Smooth muscle cell (in vitro differentiated cells): ENCODE measurements around the gene HS6ST3. TPM values are rescaled to one million over a fixed set of nuclear protein-coding genes. Genes with fewer than 3 reads are reported as not detected.
A peak's percentile ranks its signal among the peaks of the same experiment; 100 is the strongest.

Experiments
- DNase-seq: peaks from one replicate; lab custom pipeline; 2025; ENCODE audit not compliant: unreplicated experiment; lab: John Stamatoyannopoulos, UW
- H2AFZ ChIP-seq: fragments of 200-600 bp; sonication (generic); 2 replicates; pipeline ENCODE4 v1.6.0; 2016; ENCODE audit warnings: antibody characterized with exemption, low read depth, mild to moderate bottlenecking
- H3F3A ChIP-seq: fragments of 200-600 bp; sonication (generic); 2 replicates; pipeline ENCODE4 v1.6.0; 2017; ENCODE audit warnings: antibody characterized with exemption, low read depth
- H3K27ac ChIP-seq: fragments of 200-600 bp; sonication (generic); 2 replicates; pipeline ENCODE4 v1.5.1; 2016; ENCODE audit warnings: low read depth, mild to moderate bottlenecking
- H3K27me3 ChIP-seq: fragments of 200-600 bp; sonication (generic); 2 replicates; pipeline ENCODE4 v1.6.1; 2016; ENCODE audit warnings: low read depth, mild to moderate bottlenecking
- H3K36me3 ChIP-seq: fragments of 200-600 bp; sonication (generic); 2 replicates; pipeline ENCODE4 v1.5.1; 2016; ENCODE audit warnings: low read depth
- H3K4me1 ChIP-seq: fragments of 200-600 bp; sonication (generic); 2 replicates; pipeline ENCODE4 v1.5.1; 2016; ENCODE audit warnings: low read depth
- H3K4me2 ChIP-seq: fragments of 200-600 bp; sonication (generic); 2 replicates; pipeline ENCODE4 v1.6.0; 2016; ENCODE audit warnings: mild to moderate bottlenecking
- H3K4me3 ChIP-seq: fragments of 200-600 bp; sonication (generic); 2 replicates; pipeline ENCODE4 v1.5.1; 2016; ENCODE audit warnings: mild to moderate bottlenecking
- H3K79me2 ChIP-seq: fragments of 200-600 bp; sonication (generic); 2 replicates; pipeline ENCODE4 v1.6.0; 2016; ENCODE audit warnings: low read depth, mild to moderate bottlenecking
- H3K9ac ChIP-seq: fragments of 200-600 bp; sonication (generic); 2 replicates; pipeline ENCODE4 v1.6.0; 2016; ENCODE audit warnings: low read depth
- H3K9me3 ChIP-seq: fragments of 200-600 bp; sonication (generic); replicated peaks from 2 replicates; pipeline ENCODE4 v1.5.1; 2016; ENCODE audit warnings: low read depth
- H4K20me1 ChIP-seq: fragments of 200-600 bp; sonication (generic); 2 replicates; pipeline ENCODE4 v1.6.0; 2016; ENCODE audit warnings: low read depth
- WGBS: methylation state at CpG from one replicate; pipeline ENCODE4 v1.1.7; 2016; ENCODE audit warnings: low lambda C conversion rate; 5-methylcytosine and 5-hydroxymethylcytosine counted together
- polyA plus RNA-seq: library from polyadenylated mRNA; unstranded; fragments of >200 nt; fragmentation: Nextera tagmentation; extraction: Ambion mirVana; gene quantifications from 2 replicates; pipeline ENCODE4 v1.2.1, GENCODE V29; 2016
- total RNA-seq: library from RNA; depleted of rRNA; stranded (reverse); fragments of >200 nt; gene quantifications from 2 replicates; pipeline ENCODE4 v1.2.3, GENCODE V29; 2014
- TF ChIP-seq, protein P1 (sequence below): fragments of 200-600 bp; sonication (generic); IDR thresholded peaks from 2 replicates; pipeline ENCODE4 v1.5.1; 2017; ENCODE audit warnings: borderline replicate concordance, mild to moderate bottlenecking, antibody characterized with exemption; ENCODE audit not compliant: insufficient read depth, poor library complexity, severe bottlenecking

Gene HS6ST3
- total and polyA plus RNA-seq, 2 experiments from 2014 or later, result 0.09 TPM; not detected in 1

DNA sequence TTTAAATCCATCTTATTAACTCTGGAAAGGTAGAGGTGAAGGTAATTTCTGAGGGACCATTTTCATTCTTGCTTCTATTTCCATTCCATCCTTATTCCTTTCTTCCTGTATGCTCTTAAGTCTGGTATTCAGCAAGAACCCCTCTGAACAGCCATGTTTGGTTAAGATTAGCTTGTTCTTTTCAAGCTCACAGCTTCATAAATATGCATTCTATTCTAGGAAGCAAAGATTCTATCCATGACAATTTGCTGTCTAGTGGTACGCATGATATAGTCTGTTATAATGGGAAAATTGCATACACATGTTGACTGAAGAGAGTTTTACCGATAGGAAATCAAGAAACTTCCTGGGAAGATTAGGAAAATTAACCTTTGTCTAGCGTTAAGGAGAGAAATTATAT, 218.7 kb downstream of the HS6ST3 start:
- TF ChIP-seq, protein P1, sequence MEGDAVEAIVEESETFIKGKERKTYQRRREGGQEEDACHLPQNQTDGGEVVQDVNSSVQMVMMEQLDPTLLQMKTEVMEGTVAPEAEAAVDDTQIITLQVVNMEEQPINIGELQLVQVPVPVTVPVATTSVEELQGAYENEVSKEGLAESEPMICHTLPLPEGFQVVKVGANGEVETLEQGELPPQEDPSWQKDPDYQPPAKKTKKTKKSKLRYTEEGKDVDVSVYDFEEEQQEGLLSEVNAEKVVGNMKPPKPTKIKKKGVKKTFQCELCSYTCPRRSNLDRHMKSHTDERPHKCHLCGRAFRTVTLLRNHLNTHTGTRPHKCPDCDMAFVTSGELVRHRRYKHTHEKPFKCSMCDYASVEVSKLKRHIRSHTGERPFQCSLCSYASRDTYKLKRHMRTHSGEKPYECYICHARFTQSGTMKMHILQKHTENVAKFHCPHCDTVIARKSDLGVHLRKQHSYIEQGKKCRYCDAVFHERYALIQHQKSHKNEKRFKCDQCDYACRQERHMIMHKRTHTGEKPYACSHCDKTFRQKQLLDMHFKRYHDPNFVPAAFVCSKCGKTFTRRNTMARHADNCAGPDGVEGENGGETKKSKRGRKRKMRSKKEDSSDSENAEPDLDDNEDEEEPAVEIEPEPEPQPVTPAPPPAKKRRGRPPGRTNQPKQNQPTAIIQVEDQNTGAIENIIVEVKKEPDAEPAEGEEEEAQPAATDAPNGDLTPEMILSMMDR, result no peak
- H3K36me3 ChIP-seq, result no peaks in the 10 kb centered on the region
- H3F3A ChIP-seq, result no peaks in the 10 kb centered on the region
- H3K79me2 ChIP-seq, result no peaks in the 10 kb centered on the region
- H4K20me1 ChIP-seq, result no peaks in the 10 kb centered on the region
- no peaks in the 10 kb centered on the region for H3K9me3 ChIP-seq
- no peak overlapping the region for H3K27ac ChIP-seq
- 93% methylated on average over 3 of the region's 3 CpGs for WGBS
- DNase-seq, result no peak
- H3K4me3 ChIP-seq, result no peak overlapping the region
- H3K9ac ChIP-seq, result no peak overlapping the region
- no peak overlapping the region for H2AFZ ChIP-seq
- no peak overlapping the region for H3K4me2 ChIP-seq
- H3K27me3 ChIP-seq, result no peaks in the 10 kb centered on the region
- no peaks in the 10 kb centered on the region for H3K4me1 ChIP-seq

DNA sequence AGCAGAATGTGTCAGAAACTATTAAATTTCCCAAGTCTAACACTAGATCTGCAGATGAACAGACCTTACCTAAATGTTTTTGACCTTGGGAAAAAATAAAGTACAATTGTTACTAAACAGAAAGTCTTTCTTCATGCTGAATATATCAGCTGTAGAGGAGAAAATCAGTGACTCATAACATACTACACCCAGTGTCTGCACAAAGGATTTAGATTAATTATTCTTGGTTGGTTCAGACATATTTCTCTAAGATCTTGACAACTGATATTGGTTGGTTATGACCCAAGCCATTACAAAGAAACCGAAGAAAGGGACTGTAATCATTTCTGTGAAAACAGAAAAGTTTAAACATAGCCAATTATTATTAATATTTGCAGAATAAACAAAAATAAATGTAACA, 225.1 kb downstream of the HS6ST3 start:
- no peak overlapping the region for H3K9ac ChIP-seq
- TF ChIP-seq, protein P1, result no peak
- peak overlapping the region; percentile 66 for H3K4me2 ChIP-seq
- no peak for DNase-seq
- H3F3A ChIP-seq, result no peaks in the 10 kb centered on the region
- H2AFZ ChIP-seq, result no peak overlapping the region
- H3K4me1 ChIP-seq, result peaks cover 4% of the 10 kb centered on the region
- no peaks in the 10 kb centered on the region for H3K27me3 ChIP-seq
- 30% methylated on average over 1 of the region's 1 CpG for WGBS
- no peak overlapping the region for H3K4me3 ChIP-seq
- no peaks in the 10 kb centered on the region for H3K36me3 ChIP-seq
- H3K9me3 ChIP-seq, result no peaks in the 10 kb centered on the region
- peak overlapping the region; percentile 45 for H3K27ac ChIP-seq
- no peaks in the 10 kb centered on the region for H4K20me1 ChIP-seq
- no peaks in the 10 kb centered on the region for H3K79me2 ChIP-seq

DNA sequence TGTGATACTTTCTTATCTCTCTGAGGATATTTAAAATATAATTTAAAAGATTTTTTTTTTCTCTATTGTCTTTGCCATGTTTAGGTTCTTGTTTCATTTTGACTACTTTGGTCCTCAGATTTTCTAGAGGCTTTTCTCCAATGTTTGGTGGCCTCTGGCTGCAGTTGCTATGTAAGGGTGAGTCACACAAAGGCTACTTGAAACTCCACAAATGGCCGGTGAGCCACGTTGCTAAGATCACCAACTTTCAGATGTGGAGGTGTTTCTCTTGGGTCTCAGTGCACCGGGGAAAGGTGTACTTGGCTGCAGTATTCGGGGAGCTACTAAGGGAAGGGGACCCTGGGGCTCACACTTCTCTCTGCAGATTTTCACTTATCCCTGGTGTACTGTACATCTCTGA, 248.1 kb downstream of the HS6ST3 start:
- no peak for DNase-seq
- H3K36me3 ChIP-seq, result no peaks in the 10 kb centered on the region
- 89% methylated on average over 4 of the region's 4 CpGs for WGBS
- H3F3A ChIP-seq, result no peaks in the 10 kb centered on the region
- no peak overlapping the region for H3K27ac ChIP-seq
- no peak overlapping the region for H3K4me3 ChIP-seq
- no peaks in the 10 kb centered on the region for H3K79me2 ChIP-seq
- no peaks in the 10 kb centered on the region for H4K20me1 ChIP-seq
- H3K9ac ChIP-seq, result no peak overlapping the region
- H3K4me2 ChIP-seq, result no peak overlapping the region
- H3K27me3 ChIP-seq, result no peaks in the 10 kb centered on the region
- H2AFZ ChIP-seq, result no peak overlapping the region
- H3K9me3 ChIP-seq, result no peaks in the 10 kb centered on the region
- no peaks in the 10 kb centered on the region for H3K4me1 ChIP-seq
- TF ChIP-seq, protein P1, result no peak

DNA sequence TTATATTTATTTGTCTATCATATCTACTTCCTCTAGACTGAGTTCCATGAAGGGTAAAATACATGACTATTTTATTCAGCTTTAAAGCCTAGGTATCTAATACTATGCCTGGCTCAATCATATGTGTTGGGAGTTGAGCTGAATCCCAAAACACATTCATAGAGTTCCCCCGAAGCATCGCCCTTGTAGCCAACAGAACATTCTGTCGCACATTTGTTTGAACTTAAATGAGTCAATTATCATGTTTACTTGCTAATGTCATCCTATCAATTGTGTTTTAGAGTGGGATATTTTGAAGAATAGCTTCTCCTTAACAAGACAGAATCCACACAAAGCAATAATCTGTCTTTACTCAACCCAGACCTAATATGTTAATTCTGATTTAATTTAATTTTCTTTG, 252.4 kb downstream of the HS6ST3 start:
- Histone ChIP-seq H3K4me2 (no peak overlapping the region), H3K9ac (no peak overlapping the region), H3K27ac (no peak overlapping the region), H3K4me3 (no peak overlapping the region), H4K20me1 (no peaks in the 10 kb centered on the region), H3F3A (no peaks in the 10 kb centered on the region), H3K27me3 (no peaks in the 10 kb centered on the region), H3K9me3 (no peaks in the 10 kb centered on the region), H3K4me1 (no peaks in the 10 kb centered on the region), H3K79me2 (no peaks in the 10 kb centered on the region), H3K36me3 (no peaks in the 10 kb centered on the region), H2AFZ (no peak overlapping the region)
- TF ChIP-seq, protein P1, result no peak
- no peak for DNase-seq
- WGBS, result 96% methylated on average over 3 of the region's 3 CpGs
